SH-SY5Y (cell line): ENCODE measurements around the gene WDR5B.

Experiments
- GATA2 ChIP-seq: IDR thresholded peaks from 2 replicates; pipeline ENCODE4 v1.6.1; 2011; ENCODE audit warnings: mild to moderate bottlenecking, low read depth, low read length
- GATA3 ChIP-seq: IDR thresholded peaks from 2 replicates; pipeline ENCODE4 v1.6.1; 2011; ENCODE audit warnings: low read depth, mild to moderate bottlenecking, low read length, moderate library complexity

The WDR5B gene

DNA sequence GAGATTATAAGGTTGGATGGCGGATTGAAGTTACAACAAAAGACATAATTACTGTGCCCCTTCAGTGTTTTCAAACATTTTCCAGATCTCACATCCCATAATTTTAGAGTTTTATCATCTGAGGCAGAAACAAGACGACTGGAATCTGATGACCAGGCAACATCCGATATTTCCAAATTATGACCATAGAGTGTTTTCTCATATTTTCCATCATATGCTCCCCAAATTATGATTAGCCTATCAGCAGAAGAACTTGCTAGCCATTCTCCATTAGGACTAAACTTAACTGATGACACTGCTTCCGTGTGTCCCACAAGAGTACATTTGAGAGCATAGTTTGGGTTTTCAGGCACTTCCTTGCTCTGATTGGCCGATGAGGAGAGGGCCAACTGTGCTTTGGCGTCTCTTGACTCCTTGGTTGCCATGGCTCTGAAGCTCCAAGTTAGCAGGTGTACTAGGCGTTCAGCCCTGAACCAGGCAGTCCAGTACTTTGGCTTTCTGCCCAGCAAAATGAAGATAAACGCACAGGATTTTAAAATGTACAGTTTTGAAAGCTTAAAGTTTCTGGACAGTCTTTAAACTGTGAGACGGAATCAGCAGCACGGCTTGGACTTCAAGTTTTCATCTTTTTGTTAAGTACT is 638 bp downstream of the WDR5B start:
- TF ChIP-seq GATA2 (no peak), GATA3 (no peak)

- TF ChIP-seq GATA2 (no peak), GATA3 (no peak)
These were observed 1.5 kb downstream of the WDR5B start for GRCh38 chr3:122414391-122414790.

GRCh38 chr3:122410639-122411038 is 5.2 kb downstream of the WDR5B start:
- no peak for TF ChIP-seq GATA3

GRCh38 chr3:122410111-122410510 is 5.8 kb downstream of the WDR5B start:
- TF ChIP-seq GATA2, result no peak
- TF ChIP-seq GATA3, result no peak

GRCh38 chr3:122409446-122409845 is 6.4 kb downstream of the WDR5B start:
- TF ChIP-seq GATA3 (no peak), GATA2 (no peak)

GRCh38 chr3:122407946-122408345 is 7.9 kb downstream of the WDR5B start:
- TF ChIP-seq GATA2, result no peak
- no peak for TF ChIP-seq GATA3

DNA sequence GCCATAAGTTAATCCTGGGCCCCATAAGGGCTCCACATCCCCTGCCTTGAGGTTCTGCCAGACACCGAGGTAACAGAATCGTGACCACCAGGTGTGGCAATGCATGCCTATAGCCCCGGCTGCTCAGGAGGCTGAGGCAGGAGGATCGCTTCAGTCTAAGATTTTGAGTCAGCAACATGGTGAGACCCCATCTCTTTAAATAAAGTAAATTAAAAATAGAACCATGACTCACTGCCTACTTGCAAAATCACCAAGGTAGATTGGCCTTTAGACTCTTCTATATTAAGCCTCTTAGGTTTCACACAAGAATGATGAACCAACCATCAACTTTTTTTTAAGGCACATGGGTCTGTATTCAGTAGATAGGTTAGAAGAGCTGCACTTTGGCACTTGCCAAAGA is 9.7 kb downstream of the WDR5B start:
- TF ChIP-seq GATA2 (no peak), GATA3 (no peak)

GRCh38 chr3:122405015-122405414 is 10.8 kb downstream of the WDR5B start:
- TF ChIP-seq GATA3 (no peak), GATA2 (no peak)

DNA sequence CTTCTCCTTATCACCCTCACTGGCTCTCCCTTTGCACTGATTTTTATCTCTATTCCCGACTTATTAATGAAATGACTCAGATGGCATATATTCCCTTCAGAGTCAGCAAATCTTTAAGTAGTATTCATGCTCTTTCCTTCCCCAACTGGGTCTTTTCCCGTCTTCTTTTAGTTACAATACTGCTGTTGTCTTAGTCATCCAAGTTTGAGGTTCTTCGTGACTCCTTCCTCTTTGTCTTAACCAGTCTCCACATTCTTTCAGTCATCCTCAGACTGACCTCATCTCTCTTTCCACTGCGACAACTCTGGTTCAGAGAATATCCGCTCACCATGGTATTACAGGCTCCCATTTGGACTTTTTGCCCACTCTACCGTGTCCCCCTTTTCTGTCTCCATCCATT is 12.4 kb downstream of the WDR5B start:
- TF ChIP-seq GATA3 (no peak), GATA2 (no peak)

- TF ChIP-seq GATA2 (no peak), GATA3 (no peak)
These were observed 16.9 kb downstream of the WDR5B start for GRCh38 chr3:122398920-122399319.

DNA sequence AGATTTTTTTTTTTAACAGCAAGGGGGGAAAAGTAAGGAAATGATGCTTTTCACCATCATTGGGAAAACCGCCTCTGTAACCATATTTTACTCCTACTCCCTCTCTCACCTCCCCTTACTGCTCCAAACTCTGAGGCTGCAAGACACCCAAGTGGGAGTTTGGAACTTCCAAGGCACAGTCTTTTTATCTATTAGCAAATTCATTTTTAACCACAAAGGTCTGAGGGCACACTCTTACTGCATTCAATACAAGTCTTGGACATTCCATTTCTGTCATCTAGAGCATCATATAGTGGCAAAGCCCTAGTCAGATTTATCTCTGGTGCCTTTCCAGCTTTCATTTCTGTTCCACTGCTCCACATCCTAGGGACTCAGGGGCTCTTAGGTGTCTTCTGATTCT is 18.7 kb downstream of the WDR5B start:
- TF ChIP-seq GATA2 (no peak), GATA3 (no peak)

- TF ChIP-seq GATA2, result no peak
- no peak for TF ChIP-seq GATA3
These were observed 19.4 kb downstream of the WDR5B start for GRCh38 chr3:122396511-122396910.

- TF ChIP-seq GATA2 (no peak), GATA3 (no peak)
These were observed 20.3 kb downstream of the WDR5B start for GRCh38 chr3:122395582-122395981.

- TF ChIP-seq GATA3 (no peak), GATA2 (no peak)
These were observed 21.7 kb downstream of the WDR5B start for GRCh38 chr3:122394173-122394572.

- TF ChIP-seq GATA2 (no peak), GATA3 (no peak)
These were observed 22.7 kb downstream of the WDR5B start for GRCh38 chr3:122392868-122393844.

GRCh38 chr3:122391681-122392446 is 24.0 kb downstream of the WDR5B start:
- TF ChIP-seq GATA3 (no peak), GATA2 (no peak)

GRCh38 chr3:122390665-122391064 is 25.2 kb downstream of the WDR5B start:
- no peak for TF ChIP-seq GATA2
- TF ChIP-seq GATA3, result no peak
